ENCODE data around the gene ANO9. TPM values are rescaled to one million over a fixed set of nuclear protein-coding genes. Genes with fewer than 3 reads are reported as not detected.

Gene ANO9
- total RNA-seq (2014; rRNA removed; shearing (Covaris generic)) = 0.61 and 0.73 TPM in 2 replicates

DNA sequence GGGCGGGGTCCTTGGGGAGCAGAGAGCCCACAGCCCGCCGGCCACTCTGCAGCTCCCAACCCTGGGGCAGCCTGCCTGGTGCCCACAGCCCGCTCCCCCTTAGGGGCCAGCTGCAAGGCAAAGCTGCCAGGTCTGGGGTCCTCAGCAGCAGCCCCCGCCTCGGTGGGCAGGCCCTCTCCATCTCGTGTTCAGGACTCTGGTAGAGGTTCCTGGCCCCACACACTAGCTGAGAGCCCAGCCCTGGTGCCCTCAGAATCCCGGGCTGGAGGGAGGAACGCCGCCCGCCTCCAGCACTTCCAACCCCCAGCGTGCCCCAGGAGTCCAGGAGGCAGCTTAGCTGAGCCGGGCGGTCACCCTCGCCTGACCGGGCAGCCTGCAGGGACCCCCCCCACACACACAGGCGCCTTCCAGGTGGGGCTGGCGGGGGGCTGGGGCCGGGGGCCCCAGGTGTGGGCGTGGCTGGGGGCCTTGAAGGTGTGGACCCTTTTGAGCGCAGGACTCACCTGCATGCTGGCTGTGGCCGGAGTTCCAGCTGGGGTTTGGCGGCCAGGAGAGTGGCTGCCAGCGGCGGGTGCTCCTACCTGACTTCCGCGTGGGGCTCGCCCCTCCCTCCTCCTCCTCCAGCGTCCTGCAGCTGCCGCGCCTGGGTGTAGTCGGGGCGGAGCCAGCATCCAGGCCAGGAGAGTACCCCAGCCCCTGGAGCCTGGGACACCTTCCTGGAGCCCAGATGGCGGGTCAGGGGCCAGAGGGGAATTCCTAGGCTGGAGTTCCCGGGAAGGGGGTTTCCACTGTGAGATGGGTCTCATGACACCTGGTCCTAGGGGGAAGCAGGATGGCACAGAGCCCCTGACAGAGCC is at the start of gene ANO9:
TSS of gene ANO9 (minus strand) at position 594 of the 857 bp plus-strand sequence. CDS start at position 509, 85 bp downstream.
- Histone ChIP-seq H3K4me1 (peaks cover 20% of the 10 kb centered on the region), H3K36me3 (no peaks in the 10 kb centered on the region), H3K27ac (no peak within 1 kb of the TSS), H3K9me3 (replicated peaks) (no peaks in the 10 kb centered on the region), H3K27me3 (peaks cover 11% of the 10 kb centered on the region; the same call in 1 of the 2 replicates), H3K4me3 (peak within 1 kb of the TSS; percentile 22; the same call in 1 of the 2 replicates)
- DNase-seq = peak; percentile 43 to 58

GRCh38 chr11:491358-491757 is 49.5 kb upstream of the ANO9 start:
- H3K9me3 ChIP-seq (replicated peaks) = no peaks in the 10 kb centered on the region
- no peak for DNase-seq
- H3K27ac ChIP-seq = no peak overlapping the region
- no peaks in the 10 kb centered on the region for H3K27me3 ChIP-seq
- no peaks in the 10 kb centered on the region for H3K4me1 ChIP-seq
- H3K4me3 ChIP-seq = no peak overlapping the region
- peaks cover 16% of the 10 kb centered on the region for H3K36me3 ChIP-seq

DNA sequence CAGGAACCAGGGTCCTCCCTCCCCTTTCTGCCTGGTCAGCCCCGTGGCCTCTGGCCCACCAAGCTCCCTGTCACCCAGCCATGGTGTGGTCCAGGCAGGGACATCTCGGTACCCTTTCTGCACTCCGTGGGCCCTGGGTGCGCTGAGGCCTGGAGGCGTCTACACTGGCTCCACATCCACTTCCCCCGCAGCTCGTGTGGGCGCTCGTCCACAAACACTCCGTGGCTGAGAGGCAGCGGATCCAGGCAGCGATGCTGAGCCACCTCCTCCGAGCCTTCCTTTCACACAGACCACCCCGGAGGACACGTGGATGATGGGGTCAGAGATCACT is 49.1 kb upstream of the ANO9 start:
- H3K4me1 ChIP-seq = no peaks in the 10 kb centered on the region
- H3K36me3 ChIP-seq = peaks cover 12% of the 10 kb centered on the region

DNA sequence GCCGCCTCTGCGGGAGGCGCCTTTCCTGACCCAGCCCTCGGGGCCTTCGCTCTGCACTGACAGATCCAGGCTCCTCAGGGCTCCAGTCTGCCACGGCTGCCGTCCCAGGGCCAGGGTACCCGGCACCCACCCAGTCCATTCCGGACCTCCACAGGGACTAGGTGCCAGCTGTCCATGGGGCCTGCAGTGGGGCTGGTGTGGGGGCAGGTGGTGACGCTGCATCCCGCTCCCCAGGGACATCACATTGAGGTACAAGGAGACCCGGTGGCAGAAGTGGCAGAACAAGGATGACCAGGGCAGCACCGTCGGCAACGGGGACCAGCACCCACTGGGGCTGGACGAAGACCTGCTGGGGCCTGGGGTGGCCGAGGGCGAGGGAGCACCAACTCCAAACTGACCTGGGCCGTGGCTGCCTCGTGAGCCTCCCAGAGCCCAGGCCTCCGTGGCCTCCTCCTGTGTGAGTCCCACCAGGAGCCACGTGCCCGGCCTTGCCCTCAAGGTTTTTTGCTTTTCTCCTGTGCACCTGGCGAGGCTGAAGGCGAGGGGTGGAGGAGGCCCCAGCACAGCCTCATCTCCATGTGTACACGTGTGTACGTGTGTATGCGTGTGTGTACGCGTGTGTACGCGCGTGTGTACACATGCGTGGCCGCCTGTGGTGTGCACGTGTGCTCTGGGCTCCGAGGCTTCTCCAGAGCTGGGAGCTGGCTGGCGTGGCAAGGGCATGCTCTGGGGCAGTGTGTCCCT is 48.5 kb upstream of the ANO9 start:
- H3K9me3 ChIP-seq (replicated peaks) = no peaks in the 10 kb centered on the region
- H3K36me3 ChIP-seq = peaks cover 9% of the 10 kb centered on the region
- no peaks in the 10 kb centered on the region for H3K4me1 ChIP-seq
- DNase-seq = no peak
- no peak overlapping the region for H3K27ac ChIP-seq
- no peak overlapping the region for H3K4me3 ChIP-seq
- no peaks in the 10 kb centered on the region for H3K27me3 ChIP-seq

More for the DNA sequence above, 49.1 kb upstream of the ANO9 start:
- Histone ChIP-seq H3K27ac (no peak overlapping the region), H3K9me3 (replicated peaks) (no peaks in the 10 kb centered on the region), H3K4me3 (no peak overlapping the region), H3K27me3 (no peaks in the 10 kb centered on the region)
- DNase-seq = no peak

GRCh38 chr11:489610-490185 is 47.9 kb upstream of the ANO9 start:
- peaks cover 9% of the 10 kb centered on the region for H3K36me3 ChIP-seq
- no peak overlapping the region for H3K4me3 ChIP-seq
- H3K9me3 ChIP-seq (replicated peaks) = no peaks in the 10 kb centered on the region
- no peak for DNase-seq
- no peaks in the 10 kb centered on the region for H3K4me1 ChIP-seq
- H3K27me3 ChIP-seq = no peaks in the 10 kb centered on the region
- H3K27ac ChIP-seq = no peak overlapping the region

GRCh38 chr11:488992-489391 is 47.2 kb upstream of the ANO9 start:
- Histone ChIP-seq H3K27ac (no peak overlapping the region), H3K36me3 (peaks cover 9% of the 10 kb centered on the region), H3K27me3 (no peaks in the 10 kb centered on the region), H3K9me3 (replicated peaks) (no peaks in the 10 kb centered on the region; the same call in 1 of the 2 replicates), H3K4me3 (no peak overlapping the region), H3K4me1 (no peaks in the 10 kb centered on the region)
- DNase-seq = no peak

GRCh38 chr11:488579-488978 is 46.8 kb upstream of the ANO9 start:
- Histone ChIP-seq H3K9me3 (replicated peaks) (no peaks in the 10 kb centered on the region; the same call in 1 of the 2 replicates), H3K27ac (no peak overlapping the region), H3K4me1 (no peaks in the 10 kb centered on the region), H3K27me3 (no peaks in the 10 kb centered on the region), H3K36me3 (peaks cover 6% of the 10 kb centered on the region), H3K4me3 (no peak overlapping the region)
- DNase-seq = no peak

GRCh38 chr11:488062-488461 is 46.3 kb upstream of the ANO9 start:
- Histone ChIP-seq H3K36me3 (peaks cover 4% of the 10 kb centered on the region), H3K27ac (no peak overlapping the region)
- DNase-seq = no peak

GRCh38 chr11:487571-488021 is 45.8 kb upstream of the ANO9 start:
- Histone ChIP-seq H3K9me3 (replicated peaks) (no peaks in the 10 kb centered on the region; the same call in 1 of the 2 replicates), H3K36me3 (peaks cover 4% of the 10 kb centered on the region; the same call in 1 of the 2 replicates), H3K27ac (no peak overlapping the region), H3K4me3 (no peak overlapping the region), H3K27me3 (no peaks in the 10 kb centered on the region), H3K4me1 (no peaks in the 10 kb centered on the region)
- DNase-seq = no peak

More at GRCh38 chr11:488062-488461, 46.3 kb upstream of the ANO9 start:
- Histone ChIP-seq H3K4me3 (no peak overlapping the region), H3K9me3 (replicated peaks) (no peaks in the 10 kb centered on the region; the same call in 1 of the 2 replicates), H3K4me1 (no peaks in the 10 kb centered on the region), H3K27me3 (no peaks in the 10 kb centered on the region)

DNA sequence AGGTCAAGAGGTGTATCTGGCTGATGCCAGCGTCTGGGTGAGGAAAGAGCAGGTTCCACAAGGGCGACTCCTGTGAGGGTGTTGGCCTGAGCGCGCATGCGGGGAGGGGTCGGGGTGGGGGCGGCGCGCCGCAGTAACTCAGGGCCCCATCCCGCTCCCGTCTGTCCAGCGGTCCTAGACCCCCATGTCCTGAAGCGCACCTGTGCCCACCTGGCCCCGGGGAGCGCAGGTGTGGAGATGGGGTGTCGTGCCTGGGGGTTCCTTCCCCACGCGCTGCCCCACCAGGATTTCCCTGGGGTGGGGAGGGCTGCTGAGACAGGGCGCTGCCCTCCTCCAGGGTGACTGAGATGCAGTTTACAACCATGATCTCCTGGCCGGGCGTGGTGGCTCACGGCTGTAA is 44.4 kb upstream of the ANO9 start:
- Histone ChIP-seq H3K36me3 (peaks cover 4% of the 10 kb centered on the region; the same call in 1 of the 2 replicates), H3K9me3 (replicated peaks) (no peaks in the 10 kb centered on the region; the same call in 1 of the 2 replicates), H3K27me3 (no peaks in the 10 kb centered on the region), H3K4me3 (no peak overlapping the region), H3K27ac (no peak overlapping the region), H3K4me1 (no peaks in the 10 kb centered on the region)
- no peak for DNase-seq

DNA sequence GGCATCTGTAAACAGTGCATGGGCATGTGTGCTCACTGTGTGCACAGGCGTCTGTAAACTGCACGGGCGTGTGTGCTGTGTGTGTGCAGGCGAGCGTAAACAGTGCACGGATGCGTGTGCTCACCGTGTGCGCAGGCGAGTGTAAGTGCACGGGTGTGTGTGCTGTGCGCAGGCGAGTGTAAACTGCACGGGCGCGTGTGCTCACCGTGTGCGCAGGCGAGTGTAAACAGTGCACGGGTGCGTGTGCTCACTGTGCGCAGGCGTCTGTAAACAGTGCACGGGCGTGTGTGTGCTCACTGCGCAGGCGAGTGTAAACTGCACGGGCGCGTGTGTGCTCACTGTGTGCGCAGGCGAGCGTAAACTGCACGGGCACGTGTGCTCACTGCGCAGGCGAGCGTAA is 42.8 kb upstream of the ANO9 start:
- Histone ChIP-seq H3K36me3 (peaks cover 6% of the 10 kb centered on the region; the same call in 1 of the 2 replicates), H3K27ac (no peak overlapping the region), H3K9me3 (replicated peaks) (no peaks in the 10 kb centered on the region; the same call in 1 of the 2 replicates), H3K4me1 (no peaks in the 10 kb centered on the region), H3K27me3 (no peaks in the 10 kb centered on the region), H3K4me3 (no peak overlapping the region)
- DNase-seq = no peak

- Histone ChIP-seq H3K9me3 (replicated peaks) (no peaks in the 10 kb centered on the region; the same call in 1 of the 2 replicates), H3K27ac (no peak overlapping the region), H3K36me3 (peaks cover 2% of the 10 kb centered on the region; the same call in 1 of the 2 replicates), H3K27me3 (no peaks in the 10 kb centered on the region), H3K4me1 (no peaks in the 10 kb centered on the region), H3K4me3 (no peak overlapping the region)
- DNase-seq = peak; percentile 28 to 44
These were observed 37.5 kb upstream of the ANO9 start for GRCh38 chr11:479311-479710.

DNA sequence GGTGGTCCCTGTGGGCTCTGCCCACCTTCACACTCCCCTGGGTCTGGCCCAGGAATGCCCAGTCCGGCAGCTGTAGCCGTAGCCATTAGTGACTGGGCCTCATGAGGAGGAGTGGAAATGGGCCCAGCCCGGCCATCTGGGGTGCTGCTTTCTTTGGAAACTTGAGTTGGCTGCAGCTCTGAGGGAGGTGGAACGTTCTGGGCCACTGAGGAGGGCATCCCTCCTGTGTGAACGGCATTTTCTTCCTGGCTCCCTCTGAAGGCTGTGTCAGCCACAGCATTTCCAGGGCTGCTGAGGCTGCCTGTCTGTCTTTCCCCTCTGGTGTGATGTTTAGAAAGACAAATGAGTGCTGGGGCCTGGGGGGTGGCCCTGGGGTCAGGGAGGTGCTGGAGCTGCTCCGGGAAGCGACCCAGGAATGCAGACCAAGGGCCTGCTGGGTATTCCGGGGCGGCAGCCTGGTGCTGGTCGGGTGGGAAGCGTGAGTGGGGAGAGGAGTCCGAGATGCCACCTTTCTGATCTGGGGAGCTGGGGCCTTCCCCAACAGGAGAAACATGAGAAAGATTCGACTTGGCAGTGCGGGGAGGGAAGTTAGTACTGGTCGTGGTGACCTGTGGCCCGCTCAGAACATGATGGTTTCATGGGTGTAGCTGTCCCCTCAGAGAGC is 35.4 kb upstream of the ANO9 start:
- Histone ChIP-seq H3K9me3 (replicated peaks) (no peaks in the 10 kb centered on the region), H3K4me1 (no peaks in the 10 kb centered on the region), H3K27me3 (no peaks in the 10 kb centered on the region), H3K4me3 (no peak overlapping the region), H3K36me3 (peaks cover 2% of the 10 kb centered on the region; the same call in 1 of the 2 replicates), H3K27ac (no peak overlapping the region)
- DNase-seq = no peak

- Histone ChIP-seq H3K4me3 (no peak overlapping the region), H3K27ac (no peak overlapping the region), H3K36me3 (peaks cover 2% of the 10 kb centered on the region; the same call in 1 of the 2 replicates), H3K27me3 (no peaks in the 10 kb centered on the region), H3K4me1 (no peaks in the 10 kb centered on the region), H3K9me3 (replicated peaks) (no peaks in the 10 kb centered on the region)
- DNase-seq = no peak
These were observed 34.6 kb upstream of the ANO9 start for GRCh38 chr11:476416-476815.
